OCI-LY1 (cell line): Measurements from ENCODE around the gene THAP6.

Experiments
- H2AFZ ChIP-seq: fragments of 200-600 bp; sonication (generic), shearing (Covaris generic); 2 replicates; pipeline ENCODE4 v1.6.0; 2014; ENCODE audit warnings: antibody characterized with exemption, mild to moderate bottlenecking, low read length
- H3F3A ChIP-seq: fragments of 200-600 bp; sonication (generic), shearing (Covaris generic); 2 replicates; pipeline ENCODE4 v1.6.0; 2014; ENCODE audit warnings: mild to moderate bottlenecking, antibody characterized with exemption, low read length, moderate library complexity; ENCODE audit not compliant: insufficient read depth
- H3K27ac ChIP-seq: fragments of 200-600 bp; sonication (generic); 2 replicates; pipeline ENCODE4 v1.5.1; 2014; ENCODE audit warnings: low read length, mixed run types, mild to moderate bottlenecking, low read depth; ENCODE audit not compliant: poor library complexity, severe bottlenecking
- H3K27me3 ChIP-seq: fragments of 200-600 bp; sonication (generic); 2 replicates; pipeline ENCODE4 v1.6.0; 2014; ENCODE audit warnings: antibody characterized with exemption, mild to moderate bottlenecking, low read length, moderate library complexity; ENCODE audit not compliant: insufficient read depth
- H3K36me3 ChIP-seq: fragments of 200-600 bp; sonication (generic); 2 replicates; pipeline ENCODE4 v1.6.1; 2014; ENCODE audit warnings: mild to moderate bottlenecking, antibody characterized with exemption, low read length, moderate library complexity, mixed read lengths; ENCODE audit not compliant: insufficient read depth
- H3K4me1 ChIP-seq: fragments of 200-600 bp; sonication (generic); 2 replicates; pipeline ENCODE4 v1.5.1; 2014; ENCODE audit warnings: mild to moderate bottlenecking, low read length, moderate library complexity; ENCODE audit not compliant: insufficient read depth, severe bottlenecking
- H3K4me2 ChIP-seq: fragments of 200-600 bp; sonication (generic), shearing (Covaris generic); 2 replicates; pipeline ENCODE4 v1.6.1; 2014; ENCODE audit warnings: low read length
- H3K4me3 ChIP-seq: fragments of 200-600 bp; sonication (generic); 2 replicates; pipeline ENCODE4 v1.5.1; 2014; ENCODE audit warnings: low read length, low read depth, mild to moderate bottlenecking, mixed read lengths; ENCODE audit not compliant: poor library complexity, severe bottlenecking
- H3K79me2 ChIP-seq: fragments of 200-600 bp; shearing (Covaris generic); 2 replicates; pipeline ENCODE4 v1.6.1; 2016; ENCODE audit warnings: mixed run types, low read length, mixed read lengths; ENCODE audit not compliant: insufficient read depth
- H3K9ac ChIP-seq: fragments of 200-600 bp; sonication (generic), shearing (Covaris generic); 2 replicates; pipeline ENCODE4 v1.6.1; 2014; ENCODE audit warnings: mild to moderate bottlenecking, low read length, mixed read lengths
- H3K9me2 ChIP-seq: fragments of 200-600 bp; sonication (generic), shearing (Covaris generic); 2 replicates; pipeline ENCODE4 v1.6.1; 2014; ENCODE audit warnings: low read depth, mild to moderate bottlenecking, low read length, mixed read lengths
- H3K9me3 ChIP-seq: fragments of 200-600 bp; shearing (Covaris generic); 2 replicates; pipeline ENCODE4 v1.6.1; 2014; ENCODE audit warnings: low read length, mixed read lengths
- H4K20me1 ChIP-seq: fragments of 200-600 bp; sonication (generic), shearing (Covaris generic); 2 replicates; pipeline ENCODE4 v1.6.0; 2016; ENCODE audit warnings: mild to moderate bottlenecking, low read length; ENCODE audit not compliant: insufficient read depth
- CTCF ChIP-seq: fragments of 200-600 bp; sonication (generic), shearing (Covaris generic); IDR thresholded peaks from 2 replicates; pipeline ENCODE4 v1.5.1; 2017; ENCODE audit warnings: mild to moderate bottlenecking, antibody characterized with exemption, low read length, moderate library complexity, mixed read lengths
- EZH2 ChIP-seq: fragments of 200-600 bp; sonication (generic), shearing (Covaris generic); IDR thresholded peaks from 2 replicates; pipeline ENCODE4 v1.8.0; 2017; ENCODE audit warnings: borderline replicate concordance, mixed run types, mild to moderate bottlenecking, antibody characterized with exemption, low read length, moderate library complexity, mixed read lengths

Gene THAP6

GRCh38 chr4:75514131-75514948 is at the start of gene THAP6, which contains the start of gene RCHY1:
THAP6 (plus strand) TSS chr4:75514473; CDS start chr4:75515453, 980 bp downstream.
RCHY1 (minus strand) TSS chr4:75514403; CDS start chr4:75514286, 117 bp downstream.
- no peaks in the 10 kb centered on the region for H3K9me2 ChIP-seq
- no peaks in the 10 kb centered on the region for H3K9me3 ChIP-seq
- H3K4me2 ChIP-seq: peak within 1 kb of the TSS; percentile 93
- H3K4me3 ChIP-seq: peak within 1 kb of the TSS; percentile 82
- H3K79me2 ChIP-seq: peaks cover 46% of the 10 kb centered on the region
- no peaks in the 10 kb centered on the region for H3F3A ChIP-seq
- peak within 1 kb of the TSS; percentile 39 for H2AFZ ChIP-seq
- H4K20me1 ChIP-seq: no peaks in the 10 kb centered on the region
- H3K9ac ChIP-seq: peak within 1 kb of the TSS; percentile 86
- H3K4me1 ChIP-seq: peaks cover 44% of the 10 kb centered on the region
- H3K27ac ChIP-seq: peak within 1 kb of the TSS; percentile 92
- no peaks in the 10 kb centered on the region for H3K27me3 ChIP-seq
- TF ChIP-seq EZH2 (no peak), CTCF (no peak; the same call in 1 of the 2 replicates)
- H3K36me3 ChIP-seq: peaks cover 30% of the 10 kb centered on the region

GRCh38 chr4:75469896-75470295 is 44.4 kb upstream of the THAP6 start:
- H2AFZ ChIP-seq: no peak overlapping the region
- H3K4me3 ChIP-seq: no peak overlapping the region
- no peaks in the 10 kb centered on the region for H4K20me1 ChIP-seq
- no peaks in the 10 kb centered on the region for H3F3A ChIP-seq
- H3K9ac ChIP-seq: no peak overlapping the region
- H3K4me2 ChIP-seq: no peak overlapping the region
- H3K9me2 ChIP-seq: no peaks in the 10 kb centered on the region
- TF ChIP-seq CTCF: no peak
- TF ChIP-seq EZH2: no peak
- no peaks in the 10 kb centered on the region for H3K27me3 ChIP-seq
- no peaks in the 10 kb centered on the region for H3K79me2 ChIP-seq
- no peak overlapping the region for H3K27ac ChIP-seq
- H3K9me3 ChIP-seq: no peaks in the 10 kb centered on the region
- no peaks in the 10 kb centered on the region for H3K36me3 ChIP-seq
- peaks cover 9% of the 10 kb centered on the region for H3K4me1 ChIP-seq

GRCh38 chr4:75470738-75471137 is 43.5 kb upstream of the THAP6 start:
- TF ChIP-seq CTCF: no peak
- no peak for TF ChIP-seq EZH2
- Histone ChIP-seq H3K27ac (no peak overlapping the region), H4K20me1 (no peaks in the 10 kb centered on the region)

More at GRCh38 chr4:75470738-75471137, 43.5 kb upstream of the THAP6 start:
- H3K4me3 ChIP-seq: no peak overlapping the region
- H3K9ac ChIP-seq: no peak overlapping the region
- no peak overlapping the region for H2AFZ ChIP-seq
- no peaks in the 10 kb centered on the region for H3K79me2 ChIP-seq
- H3K9me2 ChIP-seq: no peaks in the 10 kb centered on the region
- no peaks in the 10 kb centered on the region for H3F3A ChIP-seq
- peaks cover 10% of the 10 kb centered on the region for H3K4me1 ChIP-seq
- no peaks in the 10 kb centered on the region for H3K27me3 ChIP-seq
- no peaks in the 10 kb centered on the region for H3K36me3 ChIP-seq
- H3K4me2 ChIP-seq: no peak overlapping the region
- no peaks in the 10 kb centered on the region for H3K9me3 ChIP-seq
